Activated CD4-positive, alpha-beta T cell treated with anti-CD3 and anti-CD28 coated beads for 1 hour (primary cell): Measurements from ENCODE around the gene RMP24.
"Not testable (repeated sequence)": the region's sequence is repeated elsewhere in the genome, so short reads cannot be mapped to it uniquely, and the experiment has no call there.

ENCODE experiments used
- DNase-seq: peaks from one replicate; pipeline ENCODE4 v3.0.0-alpha.2; 2020

RMP24 gene

GRCh38 chr18:35972197-35973000 lies at the start of gene RMP24:
RMP24 (plus strand) TSS chr18:35972679.
- peak; percentile 91 for DNase-seq

GRCh38 chr18:35923939-35924684 lies 48.4 kb upstream of the RMP24 start:
- no peak for DNase-seq

GRCh38 chr18:35926884-35927283 lies 45.6 kb upstream of the RMP24 start:
- DNase-seq = no peak

GRCh38 chr18:35927430-35927829 lies 45.0 kb upstream of the RMP24 start:
- no peak for DNase-seq

GRCh38 chr18:35933982-35934381 lies 38.5 kb upstream of the RMP24 start:
- no peak for DNase-seq

GRCh38 chr18:35934891-35935290 lies 37.6 kb upstream of the RMP24 start:
- DNase-seq = no peak

- DNase-seq = no peak
Measured at GRCh38 chr18:35935805-35936204, 36.7 kb upstream of the RMP24 start.

- DNase-seq = no peak
Measured at GRCh38 chr18:35936951-35937350, 35.5 kb upstream of the RMP24 start.

GRCh38 chr18:35938158-35938557 lies 34.3 kb upstream of the RMP24 start:
- DNase-seq = no peak

- no peak for DNase-seq
Measured at GRCh38 chr18:35938562-35938961, 33.9 kb upstream of the RMP24 start.

- no peak for DNase-seq
Measured at GRCh38 chr18:35939138-35939537, 33.3 kb upstream of the RMP24 start.

GRCh38 chr18:35941299-35941698 lies 31.2 kb upstream of the RMP24 start:
- no peak for DNase-seq

- DNase-seq = no peak
Measured at GRCh38 chr18:35942133-35942532, 30.3 kb upstream of the RMP24 start.

GRCh38 chr18:35942661-35943060 lies 29.8 kb upstream of the RMP24 start:
- DNase-seq = no peak

GRCh38 chr18:35948080-35948479 lies 24.4 kb upstream of the RMP24 start:
- DNase-seq = no peak

- no peak for DNase-seq
Measured at GRCh38 chr18:35949090-35949489, 23.4 kb upstream of the RMP24 start.

- DNase-seq = peak; percentile 28
Measured at GRCh38 chr18:35949903-35950627, 22.4 kb upstream of the RMP24 start.

- no peak for DNase-seq
Measured at GRCh38 chr18:35950628-35950982, 21.9 kb upstream of the RMP24 start.

GRCh38 chr18:35953688-35954087 lies 18.8 kb upstream of the RMP24 start:
- no peak for DNase-seq

GRCh38 chr18:35956226-35956625 lies 16.3 kb upstream of the RMP24 start:
- no peak for DNase-seq

GRCh38 chr18:35962320-35962719 lies 10.2 kb upstream of the RMP24 start:
- no peak for DNase-seq

- no peak for DNase-seq
Measured at GRCh38 chr18:35964319-35964718, 8.2 kb upstream of the RMP24 start.

- not testable (repeated sequence) for DNase-seq
Measured at GRCh38 chr18:35967866-35968265, 4.6 kb upstream of the RMP24 start.
